Measurements from ENCODE around the gene GGA3.

- TF ChIP-seq EZH2 (IDR thresholded peaks at IDR 0.05; ENCODE audit: low read length) (no peak), CTCF (optimal IDR thresholded peaks at IDR 0.05 in 1 of 3, IDR thresholded peaks at IDR 0.05 in 1 of 3, conservative IDR thresholded peaks at IDR 0.05 in 1 of 3; ENCODE audit: extremely low read depth in 1 of 3, insufficient read depth in 2 of 3, low read length in 3 of 3) (no peak)
These were observed 11.4 kb downstream of the GGA3 start for GRCh38 chr17:75250009-75250471.
